HepG2 (cell line): ENCODE data around the gene NTN5. TPM values are rescaled to one million over a fixed set of nuclear protein-coding genes. Genes with fewer than 3 reads are reported as not detected.

ENCODE experiments used
- CEBPG ChIP-seq: IDR thresholded peaks from 2 replicates; pipeline ENCODE4 v1.6.1; 2016
- HNRNPLL ChIP-seq: fragments of 200-400 bp; formaldehyde crosslinking; IDR thresholded peaks from 2 replicates; pipeline ENCODE4 v1.6.1; 2017; ENCODE audit warnings: mild to moderate bottlenecking, low read depth, low read length; ENCODE audit not compliant: poor library complexity, severe bottlenecking
- HOXA3 ChIP-seq: sonication (generic); formaldehyde crosslinking; IDR thresholded peaks from 2 replicates; pipeline ENCODE4 v1.5.0; 2020; ENCODE audit warnings: missing genetic modification reagents
- MAX ChIP-seq: IDR thresholded peaks from 2 replicates; pipeline ENCODE4 v1.6.1; 2012; ENCODE audit warnings: inconsistent platforms
- MIER2 ChIP-seq: IDR thresholded peaks from 2 replicates; pipeline ENCODE4 v1.6.1; 2016; ENCODE audit warnings: missing biosample characterization, missing genetic modification reagents
- MTERF4 ChIP-seq: sonication (generic); formaldehyde crosslinking; IDR thresholded peaks from 2 replicates; pipeline ENCODE4 v1.8.0; 2023; ENCODE audit warnings: mild to moderate bottlenecking, missing genetic modification reagents
- POGZ ChIP-seq: sonication (generic); formaldehyde crosslinking; IDR thresholded peaks from 2 replicates; pipeline ENCODE4 v1.4.0; 2020; ENCODE audit warnings: mild to moderate bottlenecking, missing genetic modification reagents
- SATB2 ChIP-seq: sonication (generic); formaldehyde crosslinking; IDR thresholded peaks from 2 replicates; pipeline ENCODE4 v1.5.0; 2020; ENCODE audit warnings: missing genetic modification reagents
- SIN3B ChIP-seq: fragments of 150-350 bp; IDR thresholded peaks from 2 replicates; pipeline ENCODE4 v1.6.1; 2014; ENCODE audit warnings: low read length
- STAT6 ChIP-seq: sonication (generic); formaldehyde crosslinking; IDR thresholded peaks from 2 replicates; pipeline ENCODE4 v1.4.0; 2020; ENCODE audit warnings: missing genetic modification reagents, mild to moderate bottlenecking, borderline replicate concordance
- TFAP4 ChIP-seq: sonication (generic); IDR thresholded peaks from 2 replicates; pipeline ENCODE4 v1.6.1; 2016; ENCODE audit warnings: low read depth, borderline replicate concordance
- USF2 ChIP-seq, 2 experiments: sonication (generic) in 1 of 2; formaldehyde crosslinking in 1 of 2; IDR thresholded peaks; 2 replicates each; pipeline versions ENCODE4 v1.5.1 to v1.6.1; 2011 to 2020; ENCODE audit warnings: borderline replicate concordance in 1 of 2, low read depth in 1 of 2, low read length in 1 of 2, mild to moderate bottlenecking in 1 of 2, missing genetic modification reagents in 1 of 2, moderate library complexity in 1 of 2
- ZBTB7B ChIP-seq: sonication (generic); formaldehyde crosslinking; IDR thresholded peaks from 2 replicates; pipeline ENCODE4 v1.4.0; 2020; ENCODE audit warnings: missing genetic modification reagents
- ZNF136 ChIP-seq: sonication (generic); formaldehyde crosslinking; IDR thresholded peaks from 2 replicates; pipeline ENCODE4 v1.8.1; 2022; ENCODE audit warnings: low read depth, mild to moderate bottlenecking, moderate library complexity, missing genetic modification reagents
- ZNF383 ChIP-seq: sonication (generic); formaldehyde crosslinking; IDR thresholded peaks from 2 replicates; pipeline ENCODE4 v1.4.0; 2020; ENCODE audit warnings: missing genetic modification reagents, mild to moderate bottlenecking, borderline replicate concordance
- ZNF431 ChIP-seq: sonication (generic); formaldehyde crosslinking; IDR thresholded peaks from 2 replicates; pipeline ENCODE4 v1.9.0; 2022; ENCODE audit warnings: missing genetic modification reagents, low read depth, mild to moderate bottlenecking, borderline replicate concordance
- ZNF512 ChIP-seq: sonication (generic); formaldehyde crosslinking; IDR thresholded peaks from 2 replicates; pipeline ENCODE4 v1.4.0; 2020; ENCODE audit warnings: mild to moderate bottlenecking, missing genetic modification reagents
- ZNF598 ChIP-seq: sonication (generic); formaldehyde crosslinking; IDR thresholded peaks from 2 replicates; pipeline ENCODE4 v1.5.1; 2020; ENCODE audit warnings: mild to moderate bottlenecking, missing genetic modification reagents, borderline replicate concordance
- ZNF616 ChIP-seq: sonication (generic); formaldehyde crosslinking; IDR thresholded peaks from 2 replicates; pipeline ENCODE4 v1.5.0; 2020; ENCODE audit warnings: low read depth, mild to moderate bottlenecking, missing genetic modification reagents
- ZNF709 ChIP-seq: sonication (generic); formaldehyde crosslinking; IDR thresholded peaks from 2 replicates; pipeline ENCODE4 v1.5.0; 2020; ENCODE audit warnings: mild to moderate bottlenecking, missing genetic modification reagents
- polyA plus RNA-seq, 8 experiments: library from polyadenylated mRNA; depleted of rRNA in 3 of 8; stranded (reverse) in 7 of 8; unstranded in 1 of 8; fragments of >200 nt; fragmentation: Illumina TruSeq in 4 of 8; extraction: Trizol in 4 of 8; gene quantifications; 2 replicates each; pipeline versions ENCODE4 v1.2.1 to v1.2.3, GENCODE V29; 2011 to 2016; ENCODE audit warnings: low read depth in 4 of 8, missing spikeins in 1 of 8, mixed read lengths in 1 of 8; ENCODE audit not compliant: insufficient read depth in 1 of 8
- total RNA-seq, 5 experiments: library from RNA; depleted of rRNA; stranded (reverse); fragments of >200 nt; fragmentation: Illumina TruSeq; extraction: Trizol; gene quantifications; 2 replicates each; pipeline ENCODE4 v1.2.3, GENCODE V29; 2016; ENCODE audit warnings: low read depth in 1 of 5

The NTN5 gene
- total and polyA plus RNA-seq, 2 of the 13 experiments (the other 11 are each of a cell fraction or from before 2014, with no cell fraction given), result 0.05 TPM; not detected in 1

- TF ChIP-seq ZBTB7B (0 out of 2 replicates have a peak, but pooled peaks have one; percentile 49), SATB2 (CRISPR knock-in tag) (no peak), TFAP4 (no peak), ZNF431 (CRISPR knock-in tag) (0 out of 2 replicates have a peak, but pooled peaks have one; percentile 8), POGZ (no peak), ZNF709 (CRISPR knock-in tag) (0 out of 2 replicates have a peak, but pooled peaks have one; percentile 2), MTERF4 (CRISPR knock-in tag) (no peak), ZNF512 (CRISPR knock-in tag) (no peak), ZNF383 (0 out of 2 replicates have a peak, but pooled peaks have one; percentile 23), HNRNPLL (peak; percentile 12), USF2 (IDR thresholded peaks at IDR 0.05; ENCODE audit: low read depth, low read length) (no peak), USF2 (CRISPR knock-in tag; IDR thresholded peaks at IDR 0.05; ENCODE audit: borderline replicate concordance) (no peak), MIER2 (CRISPR knock-in tag) (no peak), ZNF598 (no peak), HOXA3 (no peak), ZNF136 (CRISPR knock-in tag) (0 out of 2 replicates have a peak, but pooled peaks have one; percentile 21), STAT6 (no peak), ZNF616 (CRISPR knock-in tag) (no peak), MAX (peak; percentile 41), SIN3B (no peak), CEBPG (no peak)
These were observed 46.7 kb upstream of the NTN5 start, which contains the start of gene MAMSTR (continued) for GRCh38 chr19:48719263-48720171.
